T-helper 9 cell (primary cell): Measurements from ENCODE around the gene ANGPT4.
"Not testable (repeated sequence)": the region's sequence is repeated elsewhere in the genome, so short reads cannot be mapped to it uniquely, and the experiment has no call there.

Experiments used
- DNase-seq: peaks from one replicate; pipeline ENCODE4 v3.0.0-alpha.2; 2020

Gene ANGPT4

GRCh38 chr20:905396-905961 is 10.7 kb downstream of the ANGPT4 start:
- DNase-seq: no peak

- DNase-seq: no peak
Observed at GRCh38 chr20:904039-904545, 12.0 kb downstream of the ANGPT4 start.

- DNase-seq: not testable (repeated sequence)
Observed at GRCh38 chr20:897436-897835, 18.7 kb downstream of the ANGPT4 start.

DNA sequence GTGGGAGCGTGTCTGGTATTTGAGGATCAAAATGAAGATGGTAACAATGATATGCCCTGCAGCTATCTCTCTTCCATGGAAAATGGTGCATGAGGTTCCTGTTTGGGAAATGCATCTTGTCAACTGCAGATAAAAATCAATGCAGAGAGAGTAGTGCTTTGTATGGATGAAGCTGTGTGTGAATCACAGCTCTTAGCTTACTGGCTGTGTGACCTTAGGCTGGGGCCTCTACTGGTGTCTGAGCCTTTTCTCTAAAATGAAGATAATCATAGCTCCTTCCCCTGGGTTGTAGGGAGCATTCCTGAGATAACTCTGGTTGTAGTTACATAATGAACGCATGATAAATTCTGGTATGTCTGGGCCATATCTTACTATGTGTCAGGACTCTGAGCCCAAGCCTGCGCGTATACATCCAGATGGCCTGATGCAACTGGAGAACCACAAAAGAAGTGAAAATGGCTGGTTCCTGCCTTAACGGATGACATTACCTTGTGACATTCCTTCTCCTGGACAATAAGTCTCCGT is 19.6 kb downstream of the ANGPT4 start:
- DNase-seq: no peak

DNA sequence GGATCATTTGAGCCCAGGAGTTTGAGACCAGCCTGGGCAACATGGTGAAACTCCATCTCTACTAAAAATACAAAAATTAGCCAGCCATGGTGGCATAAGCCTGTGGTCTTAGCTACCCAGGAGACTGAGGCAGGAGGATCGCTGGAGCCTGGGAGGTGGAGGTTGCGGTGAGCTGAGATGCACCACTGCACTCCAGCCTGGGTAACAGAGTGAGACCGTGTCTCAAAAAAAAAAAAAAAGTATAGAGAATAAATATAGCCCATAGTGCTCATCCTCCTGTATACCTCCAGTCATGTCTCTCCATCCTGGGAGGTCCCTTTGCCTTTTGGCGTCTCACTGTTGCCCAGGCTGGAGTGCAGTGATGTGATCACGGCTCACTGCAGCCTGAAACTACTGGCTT is 23.8 kb downstream of the ANGPT4 start:
- not testable (repeated sequence) for DNase-seq

DNA sequence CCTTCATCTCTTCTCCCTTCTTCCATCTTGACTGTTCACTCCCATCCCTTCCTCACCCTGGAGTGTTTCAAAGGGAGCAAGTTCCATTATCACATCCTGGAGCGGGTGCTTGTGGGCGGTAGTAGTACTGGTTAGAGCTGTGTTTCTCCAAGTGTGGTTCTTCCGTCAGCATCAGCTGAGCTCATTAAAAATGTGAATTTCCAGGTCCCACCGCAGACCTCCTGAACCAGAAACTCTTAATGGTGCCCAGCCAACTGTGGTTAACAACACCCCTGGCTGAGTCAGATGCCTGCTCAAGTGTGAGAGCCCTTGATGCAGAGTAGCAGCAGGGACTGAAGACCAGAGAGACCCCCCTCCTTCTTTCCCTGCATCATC is 24.4 kb downstream of the ANGPT4 start:
- no peak for DNase-seq

- DNase-seq: no peak
Observed at GRCh38 chr20:891058-891705, 25.0 kb downstream of the ANGPT4 start.

DNA sequence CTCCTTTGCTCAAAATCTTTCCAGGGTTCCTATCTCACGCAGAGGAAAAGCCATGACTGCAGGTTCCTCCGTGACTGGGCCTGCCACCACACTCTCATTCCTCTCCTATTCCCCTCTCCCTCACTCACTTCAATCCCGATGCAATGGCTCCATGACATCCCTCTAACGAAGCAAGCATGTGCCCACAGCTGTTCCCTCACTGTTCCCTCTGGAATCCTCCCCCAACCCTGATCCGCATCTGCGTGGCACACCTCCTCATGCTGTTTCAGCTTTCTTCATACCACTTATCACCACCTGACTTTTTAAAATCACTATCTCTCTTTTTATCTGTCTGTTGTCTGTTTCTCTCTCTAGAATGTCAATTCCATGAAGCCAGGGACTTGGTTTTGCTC is 25.5 kb downstream of the ANGPT4 start:
- DNase-seq: no peak

DNA sequence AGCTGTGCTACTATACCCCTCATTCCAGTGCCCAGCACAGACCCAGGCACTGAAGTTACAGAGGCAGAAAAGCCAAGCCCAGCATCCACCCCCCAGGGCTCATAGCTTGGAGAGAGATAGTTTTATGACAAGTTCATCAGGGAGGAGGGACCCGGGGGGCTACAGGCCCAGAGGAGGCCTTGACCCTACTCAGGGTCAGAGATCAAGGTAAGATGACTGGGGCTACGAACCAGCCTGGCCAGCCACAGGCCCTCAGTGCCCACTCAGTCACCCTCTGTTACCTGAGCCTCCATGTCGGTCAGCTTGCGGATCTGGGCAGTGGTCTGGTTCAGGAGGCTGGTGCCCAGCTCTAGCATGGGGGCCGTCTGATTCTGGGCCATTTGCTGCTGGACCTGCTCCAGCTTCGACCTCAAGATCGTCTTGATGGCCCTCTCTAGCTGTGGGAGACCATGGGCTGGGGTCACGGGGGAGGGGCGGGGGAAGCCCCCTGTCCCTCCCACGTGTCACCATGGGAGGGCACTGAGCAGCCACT is 26.1 kb downstream of the ANGPT4 start:
- DNase-seq: no peak

GRCh38 chr20:889106-889505 is 27.0 kb downstream of the ANGPT4 start:
- no peak for DNase-seq

GRCh38 chr20:888057-888456 is 28.1 kb downstream of the ANGPT4 start:
- DNase-seq: no peak

DNA sequence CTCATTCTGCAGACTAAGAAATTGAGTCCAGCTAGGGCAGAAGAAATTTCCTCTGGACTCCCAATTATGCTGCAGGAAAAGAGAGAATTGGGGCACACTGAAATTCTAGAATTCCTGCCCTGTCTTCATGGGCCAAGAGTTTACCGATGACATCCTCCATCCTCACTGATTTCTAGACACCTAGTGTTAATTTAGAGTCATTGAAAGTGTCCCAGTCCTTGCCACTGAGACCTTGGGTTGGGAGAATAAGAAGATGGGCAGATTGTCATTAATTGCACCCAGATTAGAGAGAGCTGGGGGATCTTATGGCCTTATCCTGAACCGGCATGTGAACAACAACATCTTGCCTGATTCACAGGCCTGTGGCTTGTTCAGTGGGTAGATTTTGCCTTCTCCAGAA is 29.0 kb downstream of the ANGPT4 start:
- no peak for DNase-seq

DNA sequence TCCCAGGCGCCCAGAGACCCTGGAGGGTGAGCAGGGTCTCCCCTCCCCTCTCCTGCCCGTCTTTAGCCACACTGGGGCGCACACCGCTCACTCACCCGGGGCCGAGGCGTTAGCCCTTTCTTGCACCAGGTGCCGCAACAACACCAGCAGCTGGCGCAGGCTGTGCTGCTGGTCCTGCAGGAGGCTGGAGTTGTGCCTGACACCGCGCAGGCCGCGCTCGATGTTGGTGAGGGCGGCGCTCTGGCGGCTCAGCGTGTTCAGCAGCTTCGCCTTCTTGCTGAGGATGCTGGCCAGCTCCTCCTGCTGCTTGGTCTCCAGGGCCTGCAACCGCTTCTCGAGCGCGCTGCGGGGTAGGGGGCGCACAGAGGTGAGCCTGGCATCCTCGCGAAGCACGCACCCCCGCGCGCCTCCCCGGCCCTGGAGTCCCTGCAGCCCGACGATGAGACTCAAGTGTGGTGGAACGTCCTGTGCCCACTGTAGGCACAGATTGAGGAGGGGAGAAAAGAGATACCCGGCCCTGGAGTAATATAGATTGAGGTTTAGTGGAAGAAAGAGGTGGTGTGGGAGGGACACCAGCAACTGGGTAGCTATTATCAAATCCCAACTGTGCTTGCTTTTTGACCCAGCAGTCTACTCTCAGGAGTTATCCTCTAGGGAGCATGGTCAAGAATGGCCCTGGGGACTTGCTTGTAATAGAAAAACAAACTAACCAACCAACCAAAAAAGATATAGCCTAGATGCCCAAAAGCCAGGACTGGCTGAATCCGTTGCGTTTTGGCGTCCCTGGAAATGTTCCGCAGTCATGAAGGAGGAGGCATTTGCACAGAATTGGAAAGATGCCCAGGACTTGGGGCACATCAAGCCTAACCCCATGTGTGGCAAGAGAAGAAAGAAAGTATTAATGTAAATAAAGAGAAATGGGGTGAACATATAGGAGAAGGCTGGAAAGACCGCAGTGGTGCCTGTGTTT is 30.9 kb downstream of the ANGPT4 start:
- no peak for DNase-seq

GRCh38 chr20:881783-882144 is 34.4 kb downstream of the ANGPT4 start:
- no peak for DNase-seq

- no peak for DNase-seq
Observed at GRCh38 chr20:881051-881782, 34.9 kb downstream of the ANGPT4 start.

DNA sequence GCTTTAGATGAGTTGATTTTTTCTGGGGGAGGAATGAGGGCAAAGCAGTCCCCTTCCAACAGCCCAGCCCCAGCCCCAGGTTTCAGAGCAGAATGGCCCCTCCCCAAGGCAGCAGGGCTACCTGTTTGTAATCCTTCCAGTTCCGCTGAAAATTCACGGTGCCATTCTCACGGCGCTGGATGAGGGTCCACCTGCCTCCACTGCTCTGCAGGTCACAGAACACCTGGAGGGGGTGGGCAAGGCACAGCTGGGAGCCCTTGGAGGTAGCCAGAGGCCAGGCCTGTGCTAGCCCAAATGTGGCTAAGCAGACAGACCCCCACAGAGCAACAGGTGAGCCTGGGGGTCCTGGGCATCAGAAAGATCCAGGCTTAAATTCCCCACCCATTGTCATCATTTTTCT is 36.5 kb downstream of the ANGPT4 start:
- DNase-seq: no peak

DNA sequence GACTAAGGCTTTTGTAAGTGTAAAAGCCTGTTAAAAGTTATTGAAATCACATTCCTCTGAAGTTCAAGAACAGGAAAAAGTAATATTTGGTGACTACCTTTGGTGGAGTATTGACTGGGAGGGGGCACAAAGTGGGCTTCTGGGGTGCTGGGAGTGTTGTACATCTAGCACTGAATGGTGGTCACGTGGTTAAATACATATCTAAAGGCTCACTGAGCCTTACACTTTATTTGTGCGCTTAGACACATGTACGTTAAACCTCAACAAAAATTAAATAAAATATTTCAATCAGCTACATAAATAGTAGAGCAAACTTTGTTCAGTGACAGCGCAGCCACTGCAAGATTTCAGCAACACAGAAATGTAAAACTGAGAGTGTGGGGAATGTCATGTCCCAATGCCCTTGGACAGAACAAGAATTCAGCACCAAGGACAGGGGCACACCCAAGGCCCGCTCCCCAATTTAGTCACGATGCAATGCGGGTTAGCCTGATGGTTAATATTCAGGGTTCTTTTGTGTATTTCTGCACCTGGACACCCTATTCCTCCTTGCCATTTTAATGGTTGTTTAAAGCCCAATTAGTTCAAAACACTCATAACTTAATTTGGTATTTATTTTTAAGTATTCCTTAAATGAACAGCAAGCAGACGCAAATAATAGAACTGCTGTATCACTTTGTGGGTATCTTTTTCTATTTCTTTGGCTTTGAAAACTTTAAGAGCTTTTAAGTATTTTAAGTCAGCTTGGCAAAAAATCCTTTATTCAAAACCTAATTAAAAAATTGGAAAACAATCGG is 37.4 kb downstream of the ANGPT4 start:
- no peak for DNase-seq

DNA sequence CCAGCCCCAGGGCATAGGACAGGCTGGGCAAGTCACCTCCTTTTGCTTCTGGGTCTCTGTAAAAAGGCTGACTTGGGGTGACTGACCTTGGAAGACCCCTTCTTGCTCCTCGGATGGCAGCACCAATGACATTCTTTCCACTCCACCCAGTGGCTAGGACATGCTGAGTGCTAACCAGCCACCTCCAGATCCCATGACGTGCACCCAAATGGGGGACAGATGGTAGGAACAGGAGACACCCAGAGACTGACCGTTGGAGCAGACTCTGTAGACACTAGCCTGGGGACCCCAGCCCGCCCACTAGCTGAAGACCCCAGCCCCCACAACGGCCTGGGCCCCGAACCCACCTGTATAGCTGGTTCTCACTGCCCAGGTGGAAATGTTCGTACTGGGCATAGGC is 38.3 kb downstream of the ANGPT4 start:
- DNase-seq: no peak

DNA sequence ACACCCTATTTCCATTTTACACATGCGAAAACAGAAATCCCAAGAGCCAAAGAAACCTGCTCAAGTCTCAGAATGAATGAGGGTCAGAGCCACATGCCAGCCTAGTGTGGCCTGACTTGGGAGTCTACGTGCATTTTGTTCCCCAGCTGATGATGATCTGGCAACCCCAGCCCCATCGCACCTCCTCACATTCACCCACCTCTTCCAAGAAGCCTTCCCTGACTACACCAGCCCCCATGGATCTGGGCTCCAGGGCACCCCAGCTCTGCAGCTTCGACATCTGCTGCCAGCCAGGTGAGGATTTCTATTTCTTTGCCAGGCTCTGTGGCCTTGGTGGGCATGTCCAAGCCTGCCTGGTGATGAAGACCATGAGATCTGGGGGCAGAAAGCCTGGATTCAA is 41.0 kb downstream of the ANGPT4 start:
- no peak for DNase-seq

- DNase-seq: no peak
Observed at GRCh38 chr20:873875-874607, 42.1 kb downstream of the ANGPT4 start.
